ENCODE data around the gene DNAJB5. TPM values are rescaled to one million over a fixed set of nuclear protein-coding genes. Genes with fewer than 3 reads are reported as not detected.

Gene DNAJB5
- total RNA-seq, 1 donor from 2014 or later, result 27.3 TPM

DNA sequence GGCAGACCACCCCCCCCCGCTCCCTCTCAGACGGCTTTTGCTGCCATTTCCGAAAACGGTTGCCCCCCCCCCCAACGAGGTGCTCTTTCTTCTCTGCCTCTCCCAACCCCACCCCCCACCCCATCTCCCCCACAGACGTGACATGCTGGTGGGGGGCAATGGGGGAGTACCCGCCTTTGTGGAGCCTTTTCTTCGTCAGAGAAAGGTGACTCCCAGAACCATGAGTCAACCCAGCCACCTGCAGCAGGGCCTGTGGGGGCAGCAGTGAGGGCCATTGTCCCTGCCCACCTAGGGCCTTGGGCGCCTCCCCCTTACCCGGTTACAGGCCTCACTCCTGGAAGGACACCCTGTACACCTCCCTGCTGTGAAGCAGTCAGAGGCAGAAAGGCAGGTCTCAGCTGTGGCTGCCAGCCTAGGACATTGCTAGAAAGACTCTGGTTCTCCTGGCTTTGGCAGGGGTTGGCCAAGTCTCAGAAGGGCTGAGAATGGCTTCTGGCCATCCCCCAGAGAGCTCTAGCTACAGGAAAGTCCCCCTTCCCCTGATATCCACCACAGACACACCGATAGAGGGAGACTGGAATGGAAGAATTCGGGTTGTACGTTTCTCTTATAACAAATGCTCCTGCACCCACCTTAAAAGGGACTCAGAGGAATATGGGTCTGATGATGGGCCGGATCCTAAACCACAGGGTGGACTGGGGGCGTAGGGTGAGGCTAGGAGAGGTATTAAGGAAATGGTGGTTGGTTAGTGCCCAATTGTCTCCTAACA, 2.2 kb downstream of the DNAJB5 start:
- Mint-ChIP-seq H3K4me3 (ENCODE audit: unreplicated experiment) (peak overlapping the region; percentile 78), H3K9me3 (ENCODE audit: unreplicated experiment) (no peaks in the 10 kb centered on the region), H3K27ac (ENCODE audit: unreplicated experiment) (peak overlapping the region; percentile 92), H3K4me1 (ENCODE audit: low read depth, unreplicated experiment) (peaks cover 51% of the 10 kb centered on the region), H3K27me3 (ENCODE audit: low read depth, unreplicated experiment) (no peaks in the 10 kb centered on the region), H3K36me3 (ENCODE audit: low read depth, unreplicated experiment) (peaks cover 20% of the 10 kb centered on the region)
- Histone ChIP-seq H3K4me1 (ENCODE audit: insufficient read depth, low read length) (peaks cover 65% of the 10 kb centered on the region), H3K36me3 (ENCODE audit: insufficient read depth, low read length) (peaks cover 4% of the 10 kb centered on the region), H3K27ac (ENCODE audit: low read depth, low read length) (peak overlapping the region; percentile 92), H3K4me2 (ENCODE audit: low read length) (peak overlapping the region; percentile 76), H3K79me2 (ENCODE audit: insufficient read depth, low read length) (no peaks in the 10 kb centered on the region), H3K4me3 (ENCODE audit: insufficient read depth, low read depth, low read length) (peak overlapping the region; percentile 30), H3K9ac (ENCODE audit: low read length) (peak overlapping the region; percentile 74), H3K9me3 (ENCODE audit: insufficient read depth, low read depth, low read length) (no peaks in the 10 kb centered on the region), H3K27me3 (ENCODE audit: insufficient read depth, low read length) (no peaks in the 10 kb centered on the region), H4K20me1 (ENCODE audit: insufficient read depth, low read length) (peaks cover 6% of the 10 kb centered on the region), H2AFZ (ENCODE audit: low read depth, low read length) (no peak overlapping the region)
- DNase-seq (ENCODE audit: low read depth) (peak; percentile 39), FAIRE-seq (no peak)
- TF ChIP-seq EZH2 (IDR thresholded peaks at IDR 0.05; ENCODE audit: insufficient read depth, low read length), result no peak
- TF ChIP-seq, protein P1, sequence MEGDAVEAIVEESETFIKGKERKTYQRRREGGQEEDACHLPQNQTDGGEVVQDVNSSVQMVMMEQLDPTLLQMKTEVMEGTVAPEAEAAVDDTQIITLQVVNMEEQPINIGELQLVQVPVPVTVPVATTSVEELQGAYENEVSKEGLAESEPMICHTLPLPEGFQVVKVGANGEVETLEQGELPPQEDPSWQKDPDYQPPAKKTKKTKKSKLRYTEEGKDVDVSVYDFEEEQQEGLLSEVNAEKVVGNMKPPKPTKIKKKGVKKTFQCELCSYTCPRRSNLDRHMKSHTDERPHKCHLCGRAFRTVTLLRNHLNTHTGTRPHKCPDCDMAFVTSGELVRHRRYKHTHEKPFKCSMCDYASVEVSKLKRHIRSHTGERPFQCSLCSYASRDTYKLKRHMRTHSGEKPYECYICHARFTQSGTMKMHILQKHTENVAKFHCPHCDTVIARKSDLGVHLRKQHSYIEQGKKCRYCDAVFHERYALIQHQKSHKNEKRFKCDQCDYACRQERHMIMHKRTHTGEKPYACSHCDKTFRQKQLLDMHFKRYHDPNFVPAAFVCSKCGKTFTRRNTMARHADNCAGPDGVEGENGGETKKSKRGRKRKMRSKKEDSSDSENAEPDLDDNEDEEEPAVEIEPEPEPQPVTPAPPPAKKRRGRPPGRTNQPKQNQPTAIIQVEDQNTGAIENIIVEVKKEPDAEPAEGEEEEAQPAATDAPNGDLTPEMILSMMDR (IDR thresholded peaks at IDR 0.05; ENCODE audit: insufficient read depth, low read depth, low read length), result no peak

DNA sequence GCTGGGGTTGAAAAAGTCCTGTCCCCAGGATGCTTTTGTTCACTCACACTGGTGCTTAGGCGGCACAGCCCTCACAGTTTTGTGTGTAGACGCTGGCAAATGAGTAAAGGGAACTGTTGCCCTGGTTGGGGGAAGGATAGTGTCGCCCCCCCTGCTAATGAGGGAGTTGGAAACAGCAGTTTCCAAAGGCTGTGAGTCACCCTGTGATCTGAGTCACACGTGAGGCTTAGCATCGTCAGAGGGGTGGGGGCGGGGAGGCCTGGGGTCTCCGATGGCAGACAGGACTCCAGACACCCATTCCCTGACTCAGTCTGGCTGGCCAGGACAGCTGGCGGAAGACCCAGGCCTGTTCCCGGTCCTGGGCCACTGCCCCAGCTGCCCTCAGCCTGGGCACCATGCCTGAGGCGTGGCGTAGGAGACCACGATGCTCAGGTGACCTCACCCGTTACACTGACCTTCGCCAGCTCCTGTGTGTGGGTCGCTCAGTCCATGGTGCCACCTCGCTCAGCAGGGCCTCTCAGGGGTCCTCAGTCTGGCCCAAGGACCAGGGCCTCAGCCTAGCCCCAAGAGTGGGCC, 2.9 kb downstream of the DNAJB5 start:
- Histone ChIP-seq H3K27ac (ENCODE audit: low read depth, low read length) (peak overlapping the region; percentile 92), H3K4me2 (ENCODE audit: low read length) (peak overlapping the region; percentile 76), H3K9ac (ENCODE audit: low read length) (peak overlapping the region; percentile 74), H3K4me1 (ENCODE audit: insufficient read depth, low read length) (peaks cover 65% of the 10 kb centered on the region), H3K79me2 (ENCODE audit: insufficient read depth, low read length) (no peaks in the 10 kb centered on the region), H3K27me3 (ENCODE audit: insufficient read depth, low read length) (no peaks in the 10 kb centered on the region), H3K4me3 (ENCODE audit: insufficient read depth, low read depth, low read length) (peak overlapping the region; percentile 30), H3K9me3 (ENCODE audit: insufficient read depth, low read depth, low read length) (no peaks in the 10 kb centered on the region), H2AFZ (ENCODE audit: low read depth, low read length) (no peak overlapping the region), H4K20me1 (ENCODE audit: insufficient read depth, low read length) (peaks cover 6% of the 10 kb centered on the region), H3K36me3 (ENCODE audit: insufficient read depth, low read length) (peaks cover 5% of the 10 kb centered on the region)
- TF ChIP-seq, protein P1 (IDR thresholded peaks at IDR 0.05; ENCODE audit: insufficient read depth, low read depth, low read length), result no peak
- no peak for TF ChIP-seq EZH2 (IDR thresholded peaks at IDR 0.05; ENCODE audit: insufficient read depth, low read length)
- peak; percentile 67 for FAIRE-seq
- Mint-ChIP-seq H3K27me3 (ENCODE audit: low read depth, unreplicated experiment) (no peaks in the 10 kb centered on the region), H3K4me1 (ENCODE audit: low read depth, unreplicated experiment) (peaks cover 53% of the 10 kb centered on the region), H3K36me3 (ENCODE audit: low read depth, unreplicated experiment) (peaks cover 24% of the 10 kb centered on the region), H3K4me3 (ENCODE audit: unreplicated experiment) (peak overlapping the region; percentile 78), H3K27ac (ENCODE audit: unreplicated experiment) (peak overlapping the region; percentile 92), H3K9me3 (ENCODE audit: unreplicated experiment) (no peaks in the 10 kb centered on the region)
- peak; percentile 90 for DNase-seq (ENCODE audit: low read depth)
